ENCODE data around the gene SERPINE1.
"Not testable (repeated sequence)": the region's sequence is repeated elsewhere in the genome, so short reads cannot be mapped to it uniquely, and the experiment has no call there.

- not testable (repeated sequence) for TF ChIP-seq CTCF, POLR2A (IDR thresholded peaks at IDR 0.05)
Observed at GRCh38 chr7:101105248-101105647, 21.7 kb upstream of the SERPINE1 start.

Data from lower leg skin (tissue), 3 donors.